ENCODE data around the gene GNL2.
"Not testable (repeated sequence)": the region's sequence is repeated elsewhere in the genome, so short reads cannot be mapped to it uniquely, and the experiment has no call there.

Gene GNL2

GRCh38 chr1:37559080-37559479, 36.7 kb downstream of the GNL2 start:
- no peak for DNase-seq (ENCODE audit: low spot score)

GRCh38 chr1:37558411-37558810, 37.3 kb downstream of the GNL2 start:
- DNase-seq (ENCODE audit: low spot score): no peak

GRCh38 chr1:37557402-37557801, 38.3 kb downstream of the GNL2 start:
- DNase-seq (ENCODE audit: low spot score): no peak

GRCh38 chr1:37556712-37557196, 39.0 kb downstream of the GNL2 start, which contains the start of gene DNALI1:
TSS of gene DNALI1 (plus strand) at chr1:37556940. CDS start at chr1:37556995, 55 bp downstream.
- DNase-seq (ENCODE audit: low spot score): peak; percentile 96

GRCh38 chr1:37553927-37554808, 41.6 kb downstream of the GNL2 start, which contains the start of gene SNIP1:
TSS of gene SNIP1 (minus strand) at chr1:37554293. CDS start at chr1:37554229, 64 bp downstream.
- peak; percentile 97 for DNase-seq (ENCODE audit: low spot score)

- DNase-seq (ENCODE audit: low spot score): peak; percentile 16
Observed at GRCh38 chr1:37553598-37553926, 42.2 kb downstream of the GNL2 start.

GRCh38 chr1:37549341-37549740, 46.4 kb downstream of the GNL2 start:
- no peak for DNase-seq (ENCODE audit: low spot score)

- no peak for DNase-seq (ENCODE audit: low spot score)
Observed at GRCh38 chr1:37545019-37545418, 50.7 kb downstream of the GNL2 start.

GRCh38 chr1:37544530-37544929, 51.2 kb downstream of the GNL2 start:
- DNase-seq (ENCODE audit: low spot score): no peak

GRCh38 chr1:37540036-37540785, 55.5 kb downstream of the GNL2 start:
- DNase-seq (ENCODE audit: low spot score): no peak

GRCh38 chr1:37539154-37539553, 56.6 kb downstream of the GNL2 start:
- not testable (repeated sequence) for DNase-seq (ENCODE audit: low spot score)

- DNase-seq (ENCODE audit: low spot score): peak; percentile 28
Observed at GRCh38 chr1:37537378-37537777, 58.4 kb downstream of the GNL2 start.

- no peak for DNase-seq (ENCODE audit: low spot score)
Observed at GRCh38 chr1:37533317-37534093, 62.2 kb downstream of the GNL2 start.

- not testable (repeated sequence) for DNase-seq (ENCODE audit: low spot score)
Observed at GRCh38 chr1:37532418-37533156, 63.1 kb downstream of the GNL2 start.

GRCh38 chr1:37529888-37530287, 65.8 kb downstream of the GNL2 start:
- DNase-seq (ENCODE audit: low spot score): not testable (repeated sequence)

GRCh38 chr1:37519613-37520012, 76.1 kb downstream of the GNL2 start:
- no peak for DNase-seq (ENCODE audit: low spot score)

- not testable (repeated sequence) for DNase-seq (ENCODE audit: low spot score)
Observed at GRCh38 chr1:37518929-37519328, 76.8 kb downstream of the GNL2 start.

- not testable (repeated sequence) for DNase-seq (ENCODE audit: low spot score)
Observed at GRCh38 chr1:37518241-37518640, 77.5 kb downstream of the GNL2 start.

GRCh38 chr1:37517569-37517968, 78.2 kb downstream of the GNL2 start:
- no peak for DNase-seq (ENCODE audit: low spot score)
